Neural cell (in vitro differentiated cells): ENCODE results near the gene ACSS3.

Experiments used
- EP300 ChIP-seq: fragments of 450-650 bp; conservative IDR thresholded peaks from 2 replicates; pipeline ENCODE4 v1.6.1; 2014; ENCODE audit warnings: antibody characterized with exemption, mild to moderate bottlenecking, moderate library complexity; ENCODE audit not compliant: poor library complexity, severe bottlenecking
- EZH2 ChIP-seq: fragments of 200-600, 300-800 bp; shearing (Covaris generic), sonication (generic); IDR thresholded peaks from 2 replicates; pipeline ENCODE4 v1.6.1; 2014; ENCODE audit warnings: antibody characterized with exemption, low read length, borderline replicate concordance, mild to moderate bottlenecking; ENCODE audit not compliant: insufficient read depth, poor library complexity, severe bottlenecking
- POLR2AphosphoS5 ChIP-seq: IDR thresholded peaks from 2 replicates; pipeline ENCODE4 v1.6.1; 2012
- RAD21 ChIP-seq: fragments of 450-650 bp; conservative IDR thresholded peaks from 2 replicates; pipeline ENCODE4 v1.6.1; 2014; ENCODE audit warnings: antibody characterized with exemption, mild to moderate bottlenecking, moderate library complexity
- TAF1 ChIP-seq: IDR thresholded peaks from 2 replicates; pipeline ENCODE4 v1.6.1; 2012; ENCODE audit warnings: low read depth
- TF ChIP-seq, protein P1 (sequence below): fragments of 450-650 bp; IDR thresholded peaks from 2 replicates; pipeline ENCODE4 v1.5.1; 2014; ENCODE audit warnings: antibody characterized with exemption, mild to moderate bottlenecking, moderate library complexity; ENCODE audit not compliant: poor library complexity, severe bottlenecking
- TF ChIP-seq, protein P2 (sequence below): IDR thresholded peaks from 2 replicates; pipeline ENCODE4 v1.6.1; 2012; ENCODE audit warnings: borderline replicate concordance

DNA sequence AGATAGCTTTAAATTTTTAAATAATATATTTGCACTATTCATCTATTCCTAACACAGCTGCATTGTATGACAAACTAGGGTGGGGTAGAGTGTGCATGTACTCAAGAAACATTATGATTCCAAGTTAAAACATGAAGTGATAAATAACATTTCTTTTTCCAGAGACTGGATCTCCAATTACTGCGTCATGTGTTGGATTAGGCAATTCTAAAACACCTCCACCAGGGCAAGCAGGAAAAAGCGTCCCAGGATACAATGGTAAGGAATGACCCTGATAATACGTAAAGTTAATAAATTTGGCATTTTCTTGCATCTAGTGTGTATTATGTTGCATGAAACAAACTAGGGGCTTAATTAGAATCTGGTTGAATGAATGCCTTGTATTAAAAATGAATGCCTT, 138.9 kb downstream of the ACSS3 start:
- no peak for TF ChIP-seq TAF1
- TF ChIP-seq, protein P1, sequence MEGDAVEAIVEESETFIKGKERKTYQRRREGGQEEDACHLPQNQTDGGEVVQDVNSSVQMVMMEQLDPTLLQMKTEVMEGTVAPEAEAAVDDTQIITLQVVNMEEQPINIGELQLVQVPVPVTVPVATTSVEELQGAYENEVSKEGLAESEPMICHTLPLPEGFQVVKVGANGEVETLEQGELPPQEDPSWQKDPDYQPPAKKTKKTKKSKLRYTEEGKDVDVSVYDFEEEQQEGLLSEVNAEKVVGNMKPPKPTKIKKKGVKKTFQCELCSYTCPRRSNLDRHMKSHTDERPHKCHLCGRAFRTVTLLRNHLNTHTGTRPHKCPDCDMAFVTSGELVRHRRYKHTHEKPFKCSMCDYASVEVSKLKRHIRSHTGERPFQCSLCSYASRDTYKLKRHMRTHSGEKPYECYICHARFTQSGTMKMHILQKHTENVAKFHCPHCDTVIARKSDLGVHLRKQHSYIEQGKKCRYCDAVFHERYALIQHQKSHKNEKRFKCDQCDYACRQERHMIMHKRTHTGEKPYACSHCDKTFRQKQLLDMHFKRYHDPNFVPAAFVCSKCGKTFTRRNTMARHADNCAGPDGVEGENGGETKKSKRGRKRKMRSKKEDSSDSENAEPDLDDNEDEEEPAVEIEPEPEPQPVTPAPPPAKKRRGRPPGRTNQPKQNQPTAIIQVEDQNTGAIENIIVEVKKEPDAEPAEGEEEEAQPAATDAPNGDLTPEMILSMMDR = no peak
- TF ChIP-seq RAD21 = no peak
- TF ChIP-seq EZH2 = no peak
- TF ChIP-seq EP300 = no peak
- no peak for TF ChIP-seq POLR2AphosphoS5
- TF ChIP-seq, protein P2, sequence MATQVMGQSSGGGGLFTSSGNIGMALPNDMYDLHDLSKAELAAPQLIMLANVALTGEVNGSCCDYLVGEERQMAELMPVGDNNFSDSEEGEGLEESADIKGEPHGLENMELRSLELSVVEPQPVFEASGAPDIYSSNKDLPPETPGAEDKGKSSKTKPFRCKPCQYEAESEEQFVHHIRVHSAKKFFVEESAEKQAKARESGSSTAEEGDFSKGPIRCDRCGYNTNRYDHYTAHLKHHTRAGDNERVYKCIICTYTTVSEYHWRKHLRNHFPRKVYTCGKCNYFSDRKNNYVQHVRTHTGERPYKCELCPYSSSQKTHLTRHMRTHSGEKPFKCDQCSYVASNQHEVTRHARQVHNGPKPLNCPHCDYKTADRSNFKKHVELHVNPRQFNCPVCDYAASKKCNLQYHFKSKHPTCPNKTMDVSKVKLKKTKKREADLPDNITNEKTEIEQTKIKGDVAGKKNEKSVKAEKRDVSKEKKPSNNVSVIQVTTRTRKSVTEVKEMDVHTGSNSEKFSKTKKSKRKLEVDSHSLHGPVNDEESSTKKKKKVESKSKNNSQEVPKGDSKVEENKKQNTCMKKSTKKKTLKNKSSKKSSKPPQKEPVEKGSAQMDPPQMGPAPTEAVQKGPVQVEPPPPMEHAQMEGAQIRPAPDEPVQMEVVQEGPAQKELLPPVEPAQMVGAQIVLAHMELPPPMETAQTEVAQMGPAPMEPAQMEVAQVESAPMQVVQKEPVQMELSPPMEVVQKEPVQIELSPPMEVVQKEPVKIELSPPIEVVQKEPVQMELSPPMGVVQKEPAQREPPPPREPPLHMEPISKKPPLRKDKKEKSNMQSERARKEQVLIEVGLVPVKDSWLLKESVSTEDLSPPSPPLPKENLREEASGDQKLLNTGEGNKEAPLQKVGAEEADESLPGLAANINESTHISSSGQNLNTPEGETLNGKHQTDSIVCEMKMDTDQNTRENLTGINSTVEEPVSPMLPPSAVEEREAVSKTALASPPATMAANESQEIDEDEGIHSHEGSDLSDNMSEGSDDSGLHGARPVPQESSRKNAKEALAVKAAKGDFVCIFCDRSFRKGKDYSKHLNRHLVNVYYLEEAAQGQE = no peak
